ENCODE measurements around the gene HTR1D.
"Not testable (repeated sequence)": the region's sequence is repeated elsewhere in the genome, so short reads cannot be mapped to it uniquely, and the experiment has no call there.

Gene HTR1D

GRCh38 chr1:23216771-23217420, 406 bp downstream of the HTR1D start:
- DNase-seq, result peak; percentile 9

GRCh38 chr1:23215751-23216449, 1.4 kb downstream of the HTR1D start:
- DNase-seq, result no peak

- DNase-seq, result no peak
Measured at GRCh38 chr1:23215291-23215690, 2.0 kb downstream of the HTR1D start.

GRCh38 chr1:23214640-23215039, 2.7 kb downstream of the HTR1D start:
- no peak for DNase-seq

GRCh38 chr1:23211955-23212354, 5.3 kb downstream of the HTR1D start:
- DNase-seq, result no peak

- DNase-seq, result no peak
Measured at GRCh38 chr1:23210963-23211362, 6.3 kb downstream of the HTR1D start.

- DNase-seq, result no peak
Measured at GRCh38 chr1:23210351-23210785, 6.9 kb downstream of the HTR1D start.

GRCh38 chr1:23209770-23210169, 7.5 kb downstream of the HTR1D start:
- DNase-seq, result no peak

- no peak for DNase-seq
Measured at GRCh38 chr1:23208527-23208926, 8.8 kb downstream of the HTR1D start.

- DNase-seq, result not testable (repeated sequence)
Measured at GRCh38 chr1:23207733-23208132, 9.6 kb downstream of the HTR1D start.

GRCh38 chr1:23202263-23202749, 15.0 kb downstream of the HTR1D start:
- no peak for DNase-seq

- DNase-seq, result no peak
Measured at GRCh38 chr1:23200883-23201282, 16.4 kb downstream of the HTR1D start.

GRCh38 chr1:23198373-23198772, 18.9 kb downstream of the HTR1D start:
- DNase-seq, result no peak

GRCh38 chr1:23196627-23197328, 20.5 kb downstream of the HTR1D start:
- no peak for DNase-seq

- DNase-seq, result no peak
Measured at GRCh38 chr1:23194119-23194984, 22.9 kb downstream of the HTR1D start.

- no peak for DNase-seq
Measured at GRCh38 chr1:23193391-23194118, 23.7 kb downstream of the HTR1D start.

GRCh38 chr1:23191199-23191598, 26.1 kb downstream of the HTR1D start:
- DNase-seq, result no peak

GRCh38 chr1:23188936-23189452, 28.3 kb downstream of the HTR1D start:
- DNase-seq, result not testable (repeated sequence)

- peak; percentile 88 for DNase-seq
Measured at GRCh38 chr1:23188434-23188884, 28.8 kb downstream of the HTR1D start.

- DNase-seq, result no peak
Measured at GRCh38 chr1:23187637-23188036, 29.7 kb downstream of the HTR1D start.

- DNase-seq, result no peak
Measured at GRCh38 chr1:23185381-23185780, 31.9 kb downstream of the HTR1D start.

Data from NCI-H146 (cell line).